Posterior vena cava (tissue), 2 donors: Measurements from ENCODE around the gene TRMT5. TPM values are rescaled to one million over a fixed set of nuclear protein-coding genes. Genes with fewer than 3 reads are reported as not detected.

ENCODE experiments used
- DNase-seq: peaks from one replicate; pipeline ENCODE4 v3.0.0-alpha.2; 2020; ENCODE audit warnings: low spot score
- intact Hi-C, 2 donors: fragments of 100-400 bp; cut with DNase I; formaldehyde crosslinking; loops; one replicate each; pipeline versions ENCODE4 v1.14.1 to v1.14.2; 2022 to 2023
- long read RNA-seq, 2 donors: library from polyadenylated mRNA; unstranded; transcript quantifications; one replicate each; pipeline ENCODE4 v2.0.0, GENCODE V29; 2020 to 2021
- total RNA-seq, 2 donors: library from RNA; stranded (reverse); fragmentation: NEBNext Ultra II Directional; extraction: Animal tissue kit (Norgen Biotek cat#: 25700); gene quantifications; one replicate each; pipeline ENCODE4 v1.2.1, GENCODE V29; 2021
- donor health status: DM: yes; HTN: yes; CAD: no.
- donor health status: DM: yes; HTN: yes; CAD: no.

TRMT5 gene
- 10 to 100 TPM; 13.0 to 13.4 TPM for total RNA-seq
- long read RNA-seq, donor 1, partial matches to known transcripts, result 1 of 1 reads
- long read RNA-seq, donor 1, other reads (novel, unspliced or antisense), result 0 of 1 reads
- long read RNA-seq, donor 2, full-length matches to known transcripts, result 9 of 13 reads
- long read RNA-seq, donor 2, partial matches to known transcripts, result 2 of 13 reads
- long read RNA-seq, donor 2, other reads (novel, unspliced or antisense), result 2 of 13 reads

- peak; percentile 98 for DNase-seq
- intact Hi-C loops, result no loop called here
These were observed at the start of gene TRMT5, which contains the start of gene SLC38A6 for GRCh38 chr14:60980811-60981632. TSS of gene TRMT5 (minus strand) at chr14:60981079. CDS start at chr14:60980973, 106 bp downstream. TSS of gene SLC38A6 (plus strand) at chr14:60981245. CDS start at chr14:60981278, 33 bp downstream.

GRCh38 chr14:61026526-61026925 is 45.6 kb upstream of the TRMT5 start:
- intact Hi-C loops, result no loop called here
- DNase-seq, result no peak

GRCh38 chr14:61025251-61026223 is 44.7 kb upstream of the TRMT5 start:
- intact Hi-C loops, result no loop called here
- peak; percentile 83 for DNase-seq

- intact Hi-C loops, result no loop called here
- no peak for DNase-seq
These were observed 38.7 kb upstream of the TRMT5 start for GRCh38 chr14:61019537-61019936.

GRCh38 chr14:61003571-61003970 is 22.7 kb upstream of the TRMT5 start:
- intact Hi-C loops, result no loop called here
- no peak for DNase-seq

- no peak for DNase-seq
- intact Hi-C loops, result no loop called here
These were observed 18.7 kb upstream of the TRMT5 start for GRCh38 chr14:60999536-60999935.

GRCh38 chr14:60998617-60999016 is 17.7 kb upstream of the TRMT5 start:
- DNase-seq, result no peak
- intact Hi-C loops, result no loop called here

GRCh38 chr14:60989599-60989998 is 8.7 kb upstream of the TRMT5 start:
- no peak for DNase-seq
- intact Hi-C loops, result no loop called here

GRCh38 chr14:60986500-60986899 is 5.6 kb upstream of the TRMT5 start:
- intact Hi-C loops, result no loop called here
- DNase-seq, result no peak

GRCh38 chr14:60984196-60984595 is 3.3 kb upstream of the TRMT5 start:
- no peak for DNase-seq
- intact Hi-C loops, result no loop called here

- intact Hi-C loops, result no loop called here
- DNase-seq, result no peak
These were observed 965 bp upstream of the TRMT5 start for GRCh38 chr14:60981633-60982455.

- intact Hi-C loops, result no loop called here
- DNase-seq, result no peak
These were observed 3.0 kb downstream of the TRMT5 start for GRCh38 chr14:60977847-60978246.

- DNase-seq, result no peak
- intact Hi-C loops, result no loop called here
These were observed 5.3 kb downstream of the TRMT5 start for GRCh38 chr14:60975551-60975950.

- intact Hi-C loops, result no loop called here
- no peak for DNase-seq
These were observed 6.7 kb downstream of the TRMT5 start for GRCh38 chr14:60974090-60974651.

- DNase-seq, result no peak
- intact Hi-C loops, result no loop called here
These were observed 7.8 kb downstream of the TRMT5 start for GRCh38 chr14:60973070-60973469.

GRCh38 chr14:60972295-60972694 is 8.6 kb downstream of the TRMT5 start:
- intact Hi-C loops, result no loop called here

GRCh38 chr14:60971271-60971670 is 9.6 kb downstream of the TRMT5 start:
- no peak for DNase-seq
- intact Hi-C loops, result no loop called here

More at GRCh38 chr14:60972295-60972694, 8.6 kb downstream of the TRMT5 start:
- no peak for DNase-seq

- intact Hi-C loops, result no loop called here
- no peak for DNase-seq
These were observed 10.7 kb downstream of the TRMT5 start for GRCh38 chr14:60970146-60970545.
